ENCODE results near the gene TXNDC12.

- TF ChIP-seq POLR2AphosphoS5 (IDR thresholded peaks at IDR 0.05; ENCODE audit: borderline replicate concordance, low read depth, low read length) (no peak), EZH2 (IDR thresholded peaks at IDR 0.05) (no peak)
Observed at GRCh38 chr1:52037402-52037814, 17.6 kb downstream of the TXNDC12 start.

Data from SK-N-MC (cell line).